ENCODE measurements around the gene ARFGAP3. TPM values are rescaled to one million over a fixed set of nuclear protein-coding genes. Genes with fewer than 3 reads are reported as not detected.

Gene ARFGAP3
- total and polyA plus RNA-seq, 2 experiments from 2014 or later, result 14.8 to 19.1 TPM

DNA sequence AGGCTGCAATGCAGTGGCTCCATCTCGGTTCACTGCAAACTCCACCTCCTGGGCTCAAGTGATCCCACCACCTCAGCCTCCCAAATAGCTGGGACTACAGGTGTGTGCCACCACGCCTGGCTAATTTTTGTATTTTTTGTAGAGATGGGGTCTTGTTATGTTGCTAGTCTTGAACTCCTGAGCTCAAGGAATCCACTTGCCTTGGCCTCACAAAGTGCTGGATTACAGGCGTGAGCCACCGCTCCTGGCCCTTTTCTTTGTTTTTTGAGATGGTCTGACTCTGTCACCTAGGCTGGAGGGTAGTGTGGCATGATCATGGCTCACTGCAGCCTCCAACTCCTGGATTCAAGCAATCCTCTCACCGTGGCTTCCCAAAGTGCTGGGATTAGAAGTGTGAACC, 21.0 kb downstream of the ARFGAP3 start (continued):
- TF ChIP-seq REST (IDR thresholded peaks at IDR 0.05; ENCODE audit: unreplicated experiment) (no peak), ZNF331 (CRISPR knock-in tag; IDR thresholded peaks at IDR 0.05; ENCODE audit: low read depth) (no peak), ETS1 (IDR thresholded peaks at IDR 0.05) (no peak)

DNA sequence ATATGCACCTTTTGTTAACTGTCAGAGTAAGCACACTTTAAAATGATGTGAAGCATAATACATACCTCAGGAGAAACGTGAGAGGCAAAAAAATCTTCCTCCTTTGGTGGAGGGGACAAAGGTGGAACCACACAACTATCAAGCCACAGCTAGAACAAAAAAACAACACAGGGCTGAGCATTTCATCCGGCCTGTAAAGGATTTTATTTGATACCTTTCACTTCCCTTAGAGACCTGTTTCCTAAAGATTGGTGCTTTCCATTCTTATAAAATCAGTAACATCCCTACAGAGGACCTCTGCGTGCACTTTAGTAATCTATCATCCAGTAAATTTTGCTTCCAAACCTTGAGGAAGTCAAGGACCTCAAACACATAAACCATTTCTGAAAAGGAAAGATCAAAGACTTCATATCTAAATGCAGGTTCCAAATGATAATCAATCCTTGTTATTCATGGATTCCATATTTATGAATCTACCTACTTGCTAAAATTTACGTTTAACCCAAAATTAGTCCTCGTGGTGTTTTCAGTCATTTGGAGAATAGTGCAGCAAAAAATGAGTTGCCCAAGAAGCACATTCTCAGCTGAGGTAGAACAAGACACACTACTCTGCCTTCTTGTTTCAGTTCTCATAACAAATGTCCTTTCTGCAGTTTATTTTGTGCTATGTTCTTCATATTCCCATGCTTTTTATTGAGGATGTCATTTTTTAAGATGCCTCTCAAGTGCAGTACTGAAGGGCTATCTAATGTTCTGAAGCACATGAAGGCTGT, 22.7 kb downstream of the ARFGAP3 start:
- Histone ChIP-seq H3K4me3 (no peak overlapping the region), H4K20me1 (replicated peaks; ENCODE audit: insufficient read depth) (no peaks in the 10 kb centered on the region), H3K9me2 (ENCODE audit: insufficient read depth) (no peaks in the 10 kb centered on the region), H3K27ac (ENCODE audit: low read depth) (no peak overlapping the region), H3K27me3 (ENCODE audit: insufficient read depth) (no peaks in the 10 kb centered on the region), H2AFZ (no peak overlapping the region), H3F3A (replicated peaks; ENCODE audit: low read depth) (no peaks in the 10 kb centered on the region), H3K4me2 (no peak overlapping the region), H3K4me1 (ENCODE audit: insufficient read depth) (no peaks in the 10 kb centered on the region), H3K79me2 (replicated peaks; ENCODE audit: insufficient read depth) (no peaks in the 10 kb centered on the region), H3K36me3 (ENCODE audit: insufficient read depth) (no peaks in the 10 kb centered on the region)
- no peak for ATAC-seq
- no peaks in the 10 kb centered on the region for H3K4me1 Mint-ChIP-seq
- no peak overlapping the region for H3K4me3 Mint-ChIP-seq
- H3K9me3 Mint-ChIP-seq, result no peaks in the 10 kb centered on the region
- no peak for DNase-seq (ENCODE audit: low spot score)
- H3K27me3 Mint-ChIP-seq (ENCODE audit: insufficient read depth, low read depth, poor library complexity), result no peaks in the 10 kb centered on the region
- H3K27ac Mint-ChIP-seq, result no peak overlapping the region
- no peak for TF ChIP-seq ZNF462 (CRISPR knock-in tag; IDR thresholded peaks at IDR 0.05)
- TF ChIP-seq ZNF331 (CRISPR knock-in tag; IDR thresholded peaks at IDR 0.05; ENCODE audit: low read depth), result no peak
- no peak for TF ChIP-seq JUNB (IDR thresholded peaks at IDR 0.05; ENCODE audit: unreplicated experiment)
- TF ChIP-seq POLR2AphosphoS5 (IDR thresholded peaks at IDR 0.05; ENCODE audit: low read depth), result no peak
- no peak for TF ChIP-seq EZH2phosphoT487 (IDR thresholded peaks at IDR 0.05; ENCODE audit: unreplicated experiment)
- H3K36me3 Mint-ChIP-seq (ENCODE audit: low read depth), result no peaks in the 10 kb centered on the region; the same call in 2 of the 3 replicates

Measured in GM23338 (cell line).